ENCODE results near the gene MAMLD1. TPM values are rescaled to one million over a fixed set of nuclear protein-coding genes. Genes with fewer than 3 reads are reported as not detected.

Gene MAMLD1
- total and polyA plus RNA-seq, 4 donors: 0.59 to 1.1 (median 0.76) TPM

- no peak for DNase-seq (ENCODE audit: low spot score)
- H3K4me3 ChIP-seq (ENCODE audit: low read depth in 1 of 3, low read length in 3 of 3): no peak overlapping the region
- no peaks in the 10 kb centered on the region for H3K4me1 ChIP-seq (ENCODE audit: control insufficient read depth in 4 of 4, insufficient read depth in 4 of 4, low read length in 3 of 4)
- WGBS: 81% methylated on average over 3 of the region's 3 CpGs
- TF ChIP-seq GABPA (IDR thresholded peaks at IDR 0.05 in 1 of 2, conservative IDR thresholded peaks at IDR 0.05 in 1 of 2): no peak
- TF ChIP-seq FOXA2 (IDR thresholded peaks at IDR 0.05): no peak
- TF ChIP-seq SP1 (IDR thresholded peaks at IDR 0.05): no peak
- no peak for TF ChIP-seq EGR1 (IDR thresholded peaks at IDR 0.05; ENCODE audit: low read depth in 2 of 2)
- TF ChIP-seq ZBTB33 (IDR thresholded peaks at IDR 0.05): no peak
- no peak for TF ChIP-seq HNF4A (conservative IDR thresholded peaks at IDR 0.05)
- TF ChIP-seq REST (IDR thresholded peaks at IDR 0.05): no peak
- no peak for TF ChIP-seq ATF3 (IDR thresholded peaks at IDR 0.05)
- TF ChIP-seq MAX (IDR thresholded peaks at IDR 0.05): no peak
- TF ChIP-seq RAD21 (IDR thresholded peaks at IDR 0.05): no peak
- no peak for TF ChIP-seq TAF1 (conservative IDR thresholded peaks at IDR 0.05)
- TF ChIP-seq FOXA1 (IDR thresholded peaks at IDR 0.05): no peak
- no peak for TF ChIP-seq CTCF (IDR thresholded peaks at IDR 0.05; ENCODE audit: low read depth, low read length, missing input control)
- no peak for TF ChIP-seq RXRA (IDR thresholded peaks at IDR 0.05)
- no peak for TF ChIP-seq YY1 (IDR thresholded peaks at IDR 0.05)
- TF ChIP-seq JUND (IDR thresholded peaks at IDR 0.05): no peak
- TF ChIP-seq HNF4G (IDR thresholded peaks at IDR 0.05): no peak
- TF ChIP-seq NR2F2 (IDR thresholded peaks at IDR 0.05): no peak
- no peaks in the 10 kb centered on the region for H3K9me3 ChIP-seq (ENCODE audit: control insufficient read depth in 4 of 4, low read length in 3 of 4)
- no peaks in the 10 kb centered on the region for H3K27me3 ChIP-seq (ENCODE audit: control insufficient read depth in 4 of 4, insufficient read depth in 4 of 4, low read length in 3 of 4)
- H3K36me3 ChIP-seq (ENCODE audit: control insufficient read depth in 4 of 4, insufficient read depth in 3 of 4, low read depth in 1 of 4, low read length in 3 of 4): no peaks in the 10 kb centered on the region
- no peak overlapping the region for H3K9ac ChIP-seq (ENCODE audit: low read depth in 1 of 2, low read length in 2 of 2)
- no peak overlapping the region for H3K27ac ChIP-seq (ENCODE audit: low read depth in 1 of 2, low read length in 2 of 2)
These were observed 11.0 kb upstream of the MAMLD1 start for GRCh38 chrX:150352114-150352513.
